ENCODE data around the gene CHST4.

GRCh38 chr16:71557954-71558582 is 31.8 kb downstream of the CHST4 start:
- TF ChIP-seq, protein P1, sequence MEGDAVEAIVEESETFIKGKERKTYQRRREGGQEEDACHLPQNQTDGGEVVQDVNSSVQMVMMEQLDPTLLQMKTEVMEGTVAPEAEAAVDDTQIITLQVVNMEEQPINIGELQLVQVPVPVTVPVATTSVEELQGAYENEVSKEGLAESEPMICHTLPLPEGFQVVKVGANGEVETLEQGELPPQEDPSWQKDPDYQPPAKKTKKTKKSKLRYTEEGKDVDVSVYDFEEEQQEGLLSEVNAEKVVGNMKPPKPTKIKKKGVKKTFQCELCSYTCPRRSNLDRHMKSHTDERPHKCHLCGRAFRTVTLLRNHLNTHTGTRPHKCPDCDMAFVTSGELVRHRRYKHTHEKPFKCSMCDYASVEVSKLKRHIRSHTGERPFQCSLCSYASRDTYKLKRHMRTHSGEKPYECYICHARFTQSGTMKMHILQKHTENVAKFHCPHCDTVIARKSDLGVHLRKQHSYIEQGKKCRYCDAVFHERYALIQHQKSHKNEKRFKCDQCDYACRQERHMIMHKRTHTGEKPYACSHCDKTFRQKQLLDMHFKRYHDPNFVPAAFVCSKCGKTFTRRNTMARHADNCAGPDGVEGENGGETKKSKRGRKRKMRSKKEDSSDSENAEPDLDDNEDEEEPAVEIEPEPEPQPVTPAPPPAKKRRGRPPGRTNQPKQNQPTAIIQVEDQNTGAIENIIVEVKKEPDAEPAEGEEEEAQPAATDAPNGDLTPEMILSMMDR (IDR thresholded peaks at IDR 0.05) = no peak
- TF ChIP-seq POLR2AphosphoS5 (IDR thresholded peaks at IDR 0.05) (no peak), POLR2A (IDR thresholded peaks at IDR 0.05) (no peak)

Data from gastroesophageal sphincter (tissue), 3 donors.